WTC11 (cell line): Measurements from ENCODE around the gene FDXR.

ENCODE experiments used
- ATF2 ChIP-seq: sonication (generic); formaldehyde crosslinking; IDR thresholded peaks from 2 replicates; pipeline ENCODE4 v1.8.1; 2022; ENCODE audit warnings: low read depth, missing genetic modification reagents, borderline replicate concordance
- CTCF ChIP-seq: fragments of 200-600 bp; IDR thresholded peaks from 2 replicates; pipeline ENCODE4 v1.8.0; 2022; ENCODE audit warnings: antibody characterized with exemption
- E2F5 ChIP-seq: sonication (generic); formaldehyde crosslinking; IDR thresholded peaks from 2 replicates; pipeline ENCODE4 v1.8.1; 2022; ENCODE audit warnings: mild to moderate bottlenecking, moderate library complexity, missing genetic modification reagents
- SMAD3 ChIP-seq: sonication (generic); formaldehyde crosslinking; IDR thresholded peaks from 2 replicates; pipeline ENCODE4 v1.8.0; 2022; ENCODE audit warnings: missing genetic modification reagents, mild to moderate bottlenecking, borderline replicate concordance
- TCF7 ChIP-seq: sonication (generic); formaldehyde crosslinking; IDR thresholded peaks from 2 replicates; pipeline ENCODE4 v1.8.0; 2022; ENCODE audit warnings: mild to moderate bottlenecking, low read depth, missing genetic modification reagents, moderate library complexity
- ZBTB21 ChIP-seq: sonication (generic); formaldehyde crosslinking; IDR thresholded peaks from 2 replicates; pipeline ENCODE4 v1.8.1; 2023; ENCODE audit warnings: mild to moderate bottlenecking, missing genetic modification reagents, borderline replicate concordance

GRCh38 chr17:74819801-74820436 is 52.9 kb downstream of the FDXR start:
- no peak for TF ChIP-seq ZBTB21 (CRISPR knock-in tag)
- TF ChIP-seq CTCF: no peak
- no peak for TF ChIP-seq E2F5 (CRISPR knock-in tag)
- no peak for TF ChIP-seq ATF2 (CRISPR knock-in tag)
- TF ChIP-seq SMAD3 (CRISPR knock-in tag): no peak
- no peak for TF ChIP-seq TCF7 (CRISPR knock-in tag)
